Stimulated activated CD4-positive, alpha-beta T cell treated with anti-CD3 and anti-CD28 coated beads, Interleukin-15, amount 100 ng/mL, for 48 hours (primary cell): Measurements from ENCODE around the gene SUGCT.

ENCODE experiments used
- DNase-seq, 2 donors: peaks; one replicate each; pipeline ENCODE4 v3.0.0-alpha.2; 2020; ENCODE audit warnings: low read depth in 2 of 2

The SUGCT gene

GRCh38 chr7:40859076-40859475, 724.3 kb downstream of the SUGCT start:
- no peak for DNase-seq

DNA sequence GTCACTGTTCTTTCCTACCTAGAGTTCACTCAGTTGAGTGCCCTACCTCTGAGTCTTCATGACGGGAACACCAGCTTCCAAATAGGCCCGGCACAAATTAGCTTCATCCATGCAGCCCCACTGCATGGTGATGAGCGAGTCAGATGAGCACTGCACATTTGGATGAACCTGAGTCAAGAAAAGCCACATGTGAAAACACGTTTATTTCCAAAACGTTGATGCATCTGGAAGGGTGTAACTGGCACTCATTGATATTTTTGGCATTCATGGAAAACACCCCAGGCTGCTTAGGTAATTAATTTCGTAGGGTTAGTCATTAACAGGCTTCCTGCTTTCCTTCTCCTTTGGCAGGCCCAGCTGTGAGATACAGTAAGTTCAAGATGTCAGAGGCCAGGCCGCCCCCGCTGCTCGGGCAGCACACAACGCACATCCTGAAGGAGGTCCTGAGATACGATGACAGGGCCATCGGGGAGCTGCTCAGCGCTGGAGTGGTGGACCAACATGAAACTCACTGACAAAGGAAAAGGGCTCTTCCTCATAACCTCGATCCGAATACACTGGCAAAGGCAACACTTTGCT, 725.2 kb downstream of the SUGCT start:
- DNase-seq: no peak

GRCh38 chr7:40865441-40866233, 730.8 kb downstream of the SUGCT start:
- no peak for DNase-seq

DNA sequence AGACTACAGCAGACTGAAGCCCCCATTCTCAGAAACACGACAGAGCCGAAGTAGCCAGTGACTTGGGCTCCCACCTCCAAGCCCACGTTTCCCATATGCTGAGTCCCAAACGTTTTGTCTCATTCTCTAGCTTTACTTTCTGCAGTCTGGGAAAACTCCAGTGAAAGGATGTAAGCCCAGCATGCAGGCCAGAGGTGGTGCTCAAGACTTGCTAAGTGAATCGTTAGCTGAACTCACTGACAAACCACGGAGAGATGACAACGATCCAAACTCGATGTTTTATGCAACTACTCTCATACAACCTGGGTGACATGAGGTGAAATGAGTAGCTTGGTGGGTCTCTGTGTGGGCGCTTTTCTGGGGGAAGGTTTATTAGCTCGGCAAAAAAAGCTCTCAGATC, 731.8 kb downstream of the SUGCT start:
- DNase-seq: no peak

- DNase-seq: no peak
Measured at GRCh38 chr7:40870108-40870507, 735.3 kb downstream of the SUGCT start.

GRCh38 chr7:40873248-40873647, 738.4 kb downstream of the SUGCT start:
- no peak for DNase-seq

- no peak for DNase-seq
Measured at GRCh38 chr7:40874756-40875155, 740.0 kb downstream of the SUGCT start.

- no peak for DNase-seq
Measured at GRCh38 chr7:40876601-40877000, 741.8 kb downstream of the SUGCT start.

- DNase-seq: no peak
Measured at GRCh38 chr7:40879941-40880543, 745.2 kb downstream of the SUGCT start.

GRCh38 chr7:40880581-40880980, 745.8 kb downstream of the SUGCT start:
- no peak for DNase-seq

- no peak for DNase-seq
Measured at GRCh38 chr7:40881405-40881926, 746.7 kb downstream of the SUGCT start.

DNA sequence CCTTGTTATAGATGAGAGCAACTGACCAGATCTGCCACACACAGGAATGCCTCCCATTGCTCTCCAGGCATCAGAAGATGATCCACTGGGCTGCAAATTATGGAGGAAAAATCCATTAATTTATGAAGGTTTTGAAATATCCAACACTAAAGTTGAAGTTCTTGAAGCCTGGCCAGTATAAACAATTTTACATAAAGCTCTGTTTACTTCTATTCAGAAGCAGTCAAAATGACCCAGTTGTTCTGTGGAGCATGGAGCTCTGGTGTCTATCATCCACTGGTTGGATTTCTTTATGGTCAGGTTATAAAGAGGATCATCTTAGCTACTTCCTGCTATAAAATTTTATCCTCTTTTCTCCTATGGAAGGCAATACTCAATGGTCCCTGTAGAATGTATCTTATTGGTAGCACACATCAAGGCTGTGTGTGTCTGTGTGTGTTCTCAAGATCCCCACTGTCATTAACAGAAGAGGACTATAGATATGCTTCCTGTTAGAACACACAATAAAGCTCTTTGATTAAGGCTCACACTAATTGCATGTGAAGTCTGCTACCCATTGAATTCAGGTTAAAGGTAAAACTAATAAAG, 747.4 kb downstream of the SUGCT start:
- DNase-seq: no peak

DNA sequence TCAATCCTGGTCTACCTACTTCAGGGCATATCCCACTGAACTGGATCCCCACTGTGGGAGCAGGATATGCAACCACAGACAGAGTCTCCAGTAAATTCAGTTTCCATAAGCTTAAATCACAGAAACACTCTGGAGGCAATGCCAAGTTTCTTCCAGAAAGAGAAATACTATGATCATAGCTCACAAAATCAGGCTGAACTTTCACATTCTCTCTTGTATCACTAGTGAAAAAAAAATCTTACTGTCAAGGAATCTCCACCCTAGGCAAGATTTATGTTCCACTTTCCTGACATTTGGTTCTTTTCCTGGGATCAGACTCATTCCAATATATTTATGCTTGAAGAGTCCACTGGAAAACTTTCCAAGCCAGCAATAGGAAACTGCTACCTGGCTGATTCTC, 749.0 kb downstream of the SUGCT start:
- no peak for DNase-seq

DNA sequence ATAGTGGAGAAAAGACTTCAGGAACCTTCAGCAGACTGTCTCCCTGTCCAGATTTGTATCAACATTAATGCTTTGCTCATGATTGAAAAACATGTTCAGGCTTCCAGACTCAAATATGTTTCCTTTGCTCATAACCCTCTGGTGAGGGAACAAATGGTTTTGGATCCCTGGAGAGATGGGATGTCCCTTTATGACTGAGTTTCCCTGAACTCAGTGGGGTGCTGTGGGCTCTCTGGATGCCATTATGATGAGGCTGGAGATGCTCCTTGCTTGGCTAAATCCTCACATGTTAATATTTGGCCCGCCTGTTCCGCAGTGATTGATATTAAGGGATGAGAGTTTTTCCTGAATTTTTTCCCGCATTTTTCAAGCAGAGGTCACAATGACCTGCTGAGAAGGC, 749.4 kb downstream of the SUGCT start:
- DNase-seq: no peak

- DNase-seq: no peak
Measured at GRCh38 chr7:40885503-40885902, 750.7 kb downstream of the SUGCT start.

- no peak for DNase-seq
Measured at GRCh38 chr7:40887099-40887498, 752.3 kb downstream of the SUGCT start.

DNA sequence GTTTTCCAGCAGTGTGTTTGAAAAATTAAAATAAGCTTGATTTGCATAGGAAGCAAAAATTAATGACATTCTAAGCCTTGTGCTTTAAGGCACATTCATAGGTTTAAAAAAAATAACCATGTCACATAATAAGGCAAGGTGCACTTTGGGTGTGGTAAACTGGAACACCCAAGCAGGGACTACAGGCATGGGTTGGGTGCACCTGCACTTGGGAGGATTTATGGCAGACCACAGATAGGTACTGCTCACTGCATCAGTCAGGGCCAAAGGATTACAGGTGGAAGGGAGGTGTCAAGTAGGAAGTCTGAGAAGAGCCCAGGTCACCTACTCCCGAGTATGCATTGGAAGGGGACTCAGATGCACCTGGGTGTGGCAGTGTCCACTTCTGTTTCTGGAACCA, 753.7 kb downstream of the SUGCT start:
- no peak for DNase-seq

DNA sequence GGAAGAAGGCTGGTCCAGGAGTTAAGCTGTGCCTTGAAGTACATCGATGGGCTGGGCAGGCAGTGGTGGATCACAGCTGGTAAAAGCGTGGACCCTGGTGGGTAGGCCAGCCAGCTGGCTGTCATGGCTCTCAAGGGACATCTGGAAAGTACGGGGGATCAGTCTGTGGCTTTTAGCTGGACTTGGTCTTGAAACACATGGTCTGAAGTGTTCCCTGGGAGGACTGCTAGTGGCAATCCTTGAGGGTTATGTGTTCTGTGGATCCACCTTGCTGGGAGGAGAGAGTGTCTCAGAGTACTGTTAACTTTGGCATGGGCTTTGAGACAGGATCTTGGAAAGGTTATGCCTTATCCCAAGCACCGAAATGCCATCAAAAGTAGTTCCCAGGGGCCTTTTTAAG, 754.3 kb downstream of the SUGCT start:
- no peak for DNase-seq

- no peak for DNase-seq
Measured at GRCh38 chr7:40889539-40889938, 754.7 kb downstream of the SUGCT start.

GRCh38 chr7:40890088-40890692, 755.4 kb downstream of the SUGCT start:
- no peak for DNase-seq

- no peak for DNase-seq
Measured at GRCh38 chr7:40891232-40891631, 756.4 kb downstream of the SUGCT start.

DNA sequence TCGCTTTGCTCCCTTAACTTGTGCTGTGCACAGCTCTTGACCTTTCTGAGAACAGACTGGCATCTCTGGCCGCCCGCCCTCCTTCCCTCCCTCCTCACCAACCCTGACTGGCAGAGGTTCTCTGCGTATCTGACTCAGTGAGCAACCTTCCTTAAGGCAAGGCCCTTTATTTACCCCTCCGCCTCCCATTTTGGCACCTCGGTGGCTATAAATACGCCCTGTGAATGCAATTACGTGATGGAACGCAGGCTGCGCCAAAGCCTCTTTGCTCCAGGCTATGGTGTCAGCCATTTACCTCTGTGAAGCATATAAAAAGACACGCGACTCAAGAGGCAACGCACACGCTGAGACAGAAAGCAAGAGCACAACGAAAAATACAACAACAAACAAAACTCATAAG, 764.3 kb downstream of the SUGCT start:
- no peak for DNase-seq
